Fibroblast of pulmonary artery (primary cell): ENCODE measurements around the gene VSIR.

ENCODE experiments used
- DNase-seq: peaks from one replicate; pipeline ENCODE4 v3.0.0-alpha.2; 2010; ENCODE audit warnings: low read depth
- H3K4me3 ChIP-seq: replicated peaks from 2 replicates; pipeline ENCODE4 v1.5.1; 2011; ENCODE audit warnings: low read depth, mild to moderate bottlenecking, control low read depth, low read length, moderate library complexity
- TF ChIP-seq, protein P1 (sequence below): IDR thresholded peaks from 2 replicates; pipeline ENCODE4 v1.5.1; 2011; ENCODE audit warnings: mild to moderate bottlenecking, control low read depth, low read length, inconsistent platforms; ENCODE audit errors: missing control alignments

VSIR gene

DNA sequence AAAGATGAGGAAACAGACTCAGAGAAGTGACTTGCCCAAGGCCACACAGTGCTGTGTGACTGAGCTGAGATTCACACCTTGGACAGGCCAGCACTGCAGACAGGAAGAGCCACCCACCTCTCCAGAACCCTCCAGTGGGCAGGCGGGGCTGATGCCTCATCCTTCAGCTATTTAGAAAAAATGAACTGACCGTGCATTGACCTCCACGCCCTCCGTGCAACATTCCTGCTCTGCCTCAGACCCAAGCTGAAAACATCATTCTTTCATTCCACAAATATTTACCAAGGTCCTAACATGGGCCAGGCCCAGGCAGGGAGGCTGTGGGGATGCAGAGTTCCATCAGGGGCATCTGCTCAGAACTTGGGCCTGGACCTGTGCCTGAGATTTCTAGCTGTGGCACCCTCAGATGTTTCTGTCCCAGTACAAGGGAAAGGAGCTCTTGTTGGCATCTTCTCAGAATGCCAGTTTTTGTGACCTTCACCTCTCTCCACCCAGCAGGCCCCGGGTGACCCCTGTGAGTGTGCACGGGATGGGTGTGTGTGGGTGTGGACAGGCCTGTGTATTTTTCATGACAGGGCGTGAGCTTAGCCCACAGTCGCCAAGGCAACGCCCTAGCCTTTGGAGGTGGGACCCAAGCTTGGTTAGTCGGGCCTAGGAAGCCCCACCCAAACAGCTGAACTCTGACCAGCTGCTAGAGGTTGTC is 6.5 kb downstream of the VSIR start:
- H3K4me3 ChIP-seq: no peak overlapping the region
- TF ChIP-seq, protein P1, sequence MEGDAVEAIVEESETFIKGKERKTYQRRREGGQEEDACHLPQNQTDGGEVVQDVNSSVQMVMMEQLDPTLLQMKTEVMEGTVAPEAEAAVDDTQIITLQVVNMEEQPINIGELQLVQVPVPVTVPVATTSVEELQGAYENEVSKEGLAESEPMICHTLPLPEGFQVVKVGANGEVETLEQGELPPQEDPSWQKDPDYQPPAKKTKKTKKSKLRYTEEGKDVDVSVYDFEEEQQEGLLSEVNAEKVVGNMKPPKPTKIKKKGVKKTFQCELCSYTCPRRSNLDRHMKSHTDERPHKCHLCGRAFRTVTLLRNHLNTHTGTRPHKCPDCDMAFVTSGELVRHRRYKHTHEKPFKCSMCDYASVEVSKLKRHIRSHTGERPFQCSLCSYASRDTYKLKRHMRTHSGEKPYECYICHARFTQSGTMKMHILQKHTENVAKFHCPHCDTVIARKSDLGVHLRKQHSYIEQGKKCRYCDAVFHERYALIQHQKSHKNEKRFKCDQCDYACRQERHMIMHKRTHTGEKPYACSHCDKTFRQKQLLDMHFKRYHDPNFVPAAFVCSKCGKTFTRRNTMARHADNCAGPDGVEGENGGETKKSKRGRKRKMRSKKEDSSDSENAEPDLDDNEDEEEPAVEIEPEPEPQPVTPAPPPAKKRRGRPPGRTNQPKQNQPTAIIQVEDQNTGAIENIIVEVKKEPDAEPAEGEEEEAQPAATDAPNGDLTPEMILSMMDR: no peak
- DNase-seq: peak; percentile 93

DNA sequence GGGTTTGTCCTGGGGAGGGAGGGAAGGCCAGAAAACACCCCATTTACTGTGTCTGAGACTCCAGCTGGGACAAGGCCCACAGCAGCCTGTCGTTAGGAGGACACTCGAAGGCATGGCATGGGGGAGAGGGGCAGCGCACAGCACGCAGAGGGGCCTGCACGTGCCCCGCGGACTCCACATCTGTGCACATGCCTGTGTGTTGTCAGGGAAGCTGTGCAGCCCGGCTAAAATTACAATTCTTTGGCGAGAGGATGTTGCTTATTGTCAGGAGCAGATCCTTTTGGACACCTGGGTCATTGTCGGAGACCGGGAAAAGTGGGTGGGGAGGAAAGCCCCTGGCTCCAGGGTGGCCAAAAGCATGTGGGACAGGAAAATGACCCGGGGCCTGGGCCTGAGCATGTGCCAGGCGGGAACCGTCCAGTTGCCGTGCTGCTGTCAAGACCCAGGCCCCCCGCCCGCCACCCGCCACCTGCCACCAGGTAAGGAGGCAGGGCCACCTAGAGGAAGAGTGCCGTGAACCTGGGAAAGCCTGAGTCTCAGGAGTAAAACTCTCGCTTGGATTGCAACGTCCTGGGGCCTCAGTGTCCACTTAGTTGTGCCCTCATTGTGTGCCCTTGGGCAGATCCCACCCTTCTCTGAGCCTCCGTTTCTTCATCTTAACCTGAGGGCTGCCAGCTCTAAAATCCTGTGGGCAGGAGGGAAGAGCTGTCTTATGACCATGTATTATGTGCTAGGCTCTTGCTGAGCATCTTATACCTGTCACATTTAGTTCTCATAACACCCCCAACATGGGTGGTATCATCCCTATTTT is 7.2 kb downstream of the VSIR start:
- DNase-seq: no peak
- TF ChIP-seq, protein P1: no peak
- no peak overlapping the region for H3K4me3 ChIP-seq

DNA sequence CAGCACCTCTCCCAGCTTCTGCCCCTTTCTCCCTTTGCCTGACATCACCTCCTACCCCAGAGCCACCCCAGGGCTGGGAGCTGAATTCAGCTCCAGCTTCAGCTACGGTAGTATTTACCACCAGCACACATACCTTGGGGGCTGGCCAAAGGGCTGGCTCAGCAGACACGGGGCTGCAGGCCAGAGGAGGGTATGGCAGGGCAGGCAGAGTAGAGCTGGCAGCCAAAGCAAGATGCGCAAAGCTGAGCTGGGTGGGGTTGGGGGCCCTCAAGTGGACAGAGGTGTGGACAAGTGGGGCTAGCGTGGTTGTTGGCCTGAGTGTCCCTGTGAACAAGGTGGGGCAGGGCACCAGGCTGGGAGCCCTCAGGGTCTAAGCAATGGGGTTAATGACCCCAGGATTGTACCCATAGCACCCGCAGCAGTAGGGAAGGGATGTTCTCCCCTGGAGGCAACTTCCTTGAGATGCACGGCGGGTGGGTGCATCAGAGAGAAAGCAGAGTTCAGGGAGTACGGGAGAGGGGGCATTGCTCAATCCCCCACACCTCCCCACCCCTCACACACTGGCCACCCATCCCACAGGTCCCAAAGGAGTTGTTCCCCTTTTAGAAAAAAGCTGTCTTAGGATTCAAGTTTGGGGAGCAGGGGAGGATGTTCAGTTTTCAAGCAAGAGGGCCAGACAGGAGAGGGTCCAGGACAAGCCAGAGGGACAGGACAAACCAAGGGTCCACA is 8.0 kb downstream of the VSIR start:
- no peak overlapping the region for H3K4me3 ChIP-seq

DNA sequence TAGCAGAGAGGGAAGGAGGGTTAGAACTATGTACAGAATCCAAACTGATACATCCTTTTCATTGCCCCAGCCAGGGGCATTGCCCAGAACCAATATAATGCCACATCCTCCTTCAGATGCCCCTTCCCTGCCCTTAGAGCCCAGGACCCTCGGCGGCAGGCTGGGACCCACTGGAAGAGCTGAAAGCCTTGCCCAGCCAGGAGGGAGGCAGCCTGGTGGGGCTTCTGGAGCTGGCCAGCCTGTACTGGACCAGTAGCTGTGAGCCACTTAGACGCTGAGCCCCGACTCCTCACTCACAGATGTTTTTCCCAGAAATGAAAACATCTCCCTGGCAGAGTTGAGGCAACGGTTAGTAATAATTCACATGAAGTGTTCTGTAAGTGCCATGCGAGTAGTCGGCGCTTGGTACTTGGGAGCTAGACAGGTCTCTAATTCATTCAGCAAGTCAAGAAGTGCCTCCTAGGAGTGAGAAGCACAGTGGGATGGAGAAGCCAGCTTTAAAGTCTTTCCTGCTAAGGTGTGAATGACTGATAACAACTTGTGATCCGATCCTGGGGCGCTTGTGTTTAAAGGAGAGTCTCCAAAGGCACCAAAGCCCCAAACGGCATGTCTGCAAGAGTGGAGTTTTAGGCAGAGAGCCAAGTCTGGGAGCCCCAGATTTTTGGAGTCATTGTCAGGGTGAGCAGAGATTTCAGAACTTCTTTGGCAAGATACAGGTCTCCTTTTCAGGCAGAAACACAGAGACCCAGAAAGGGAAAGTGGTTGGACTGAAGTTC is 9.8 kb downstream of the VSIR start:
- TF ChIP-seq, protein P1: no peak
- H3K4me3 ChIP-seq: no peak overlapping the region
- no peak for DNase-seq

More for the DNA sequence above, 8.0 kb downstream of the VSIR start:
- DNase-seq: peak; percentile 34
- TF ChIP-seq, protein P1: no peak

DNA sequence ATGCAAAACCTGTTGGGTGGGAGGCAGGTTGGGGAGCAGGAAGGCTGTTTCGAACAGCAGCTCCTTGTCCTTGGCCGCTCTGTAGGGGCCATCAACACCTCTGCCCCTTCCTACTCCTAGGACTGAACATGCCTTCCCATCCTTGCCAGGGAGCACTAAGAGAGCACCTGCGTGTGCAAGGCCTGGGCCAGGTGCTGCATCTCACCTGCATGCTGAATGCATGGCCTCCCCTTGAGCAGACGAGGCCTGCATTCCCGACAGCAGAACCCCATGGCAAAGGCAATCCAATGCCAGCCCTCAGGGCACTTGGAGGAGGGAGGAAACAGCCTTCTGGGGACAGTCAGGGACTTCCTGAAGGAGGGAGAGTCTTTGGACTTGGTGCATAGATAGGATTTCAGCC is 11.0 kb downstream of the VSIR start:
- H3K4me3 ChIP-seq: no peak overlapping the region
- TF ChIP-seq, protein P1: no peak
- no peak for DNase-seq

DNA sequence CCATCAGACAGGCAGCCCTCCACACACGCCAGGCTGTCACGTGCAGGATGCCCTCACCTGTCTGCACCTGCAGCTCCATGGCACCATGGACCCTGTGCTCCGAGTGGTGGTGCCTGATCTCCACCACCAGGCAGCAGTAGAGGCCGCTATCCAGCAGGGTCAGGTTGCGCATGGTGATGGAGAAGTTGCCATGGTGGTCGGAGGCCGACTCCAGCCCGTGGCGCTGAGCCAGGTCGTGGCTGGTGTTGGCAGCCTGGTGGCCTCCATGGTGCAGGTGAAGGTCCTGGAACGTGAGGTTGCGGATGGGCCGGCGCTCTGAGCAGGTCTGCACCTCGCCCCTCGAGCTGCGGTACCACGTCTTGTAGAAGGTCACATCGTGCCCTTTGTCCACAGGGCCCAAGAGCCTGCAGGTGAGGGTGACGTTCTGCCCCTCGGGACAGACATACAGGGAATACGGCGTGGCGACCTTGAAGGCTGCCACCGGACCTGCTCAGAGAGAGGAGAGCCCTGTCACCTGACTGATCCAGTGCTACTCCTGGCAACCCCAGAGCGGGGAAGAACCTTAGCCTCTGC is 11.7 kb downstream of the VSIR start:
- TF ChIP-seq, protein P1: no peak
- H3K4me3 ChIP-seq: no peak overlapping the region
- DNase-seq: no peak
